Stomach (tissue), 4 donors: ENCODE measurements around the gene MYO1E.

Experiments used
- EP300 ChIP-seq: sonication (generic); formaldehyde crosslinking; IDR thresholded peaks from one replicate; pipeline ENCODE4 v1.6.1; 2017; ENCODE audit warnings: antibody characterized with exemption
- POLR2A ChIP-seq, 4 donors: fragments of 450-650 bp; IDR thresholded peaks; one replicate each; pipeline ENCODE4 v1.6.1; 2016; ENCODE audit warnings: antibody characterized with exemption in 4 of 4, control low read depth in 2 of 4, mild to moderate bottlenecking in 1 of 4, moderate library complexity in 1 of 4
- POLR2AphosphoS5 ChIP-seq, 3 donors: sonication (generic); formaldehyde crosslinking; IDR thresholded peaks; one replicate each; pipeline ENCODE4 v1.6.1; 2016; ENCODE audit warnings: antibody characterized with exemption in 3 of 3
- TF ChIP-seq, protein P1 (sequence below), 7 experiments: fragments of 450-650 bp in 4 of 7; fragments of 200-600 bp in 3 of 7; sonication (generic) in 3 of 7; IDR thresholded peaks; one replicate each; pipeline ENCODE4 v1.5.1; 2016 to 2019; ENCODE audit warnings: antibody characterized with exemption in 7 of 7, control low read depth in 2 of 7, mild to moderate bottlenecking in 1 of 7

DNA sequence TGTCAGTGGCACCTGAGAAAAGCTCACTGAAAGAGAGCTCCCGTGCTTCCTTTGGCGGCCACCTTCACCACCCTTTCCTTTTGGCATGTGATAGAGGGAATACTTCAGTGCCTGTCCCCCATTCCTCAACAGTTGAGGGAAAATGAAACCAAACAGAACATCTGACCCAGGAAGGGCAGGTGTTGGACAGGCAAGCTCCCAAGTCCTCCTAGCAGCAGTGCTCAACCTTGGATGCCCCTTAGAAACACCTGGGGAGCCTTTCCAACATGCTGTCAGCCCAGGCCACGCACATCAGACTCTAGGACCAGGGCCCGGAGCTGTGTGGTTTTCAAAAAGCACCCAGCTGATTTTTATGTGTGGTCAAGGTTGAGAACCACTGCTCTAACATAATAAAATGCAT lies 143.7 kb downstream of the MYO1E start:
- TF ChIP-seq, protein P1, sequence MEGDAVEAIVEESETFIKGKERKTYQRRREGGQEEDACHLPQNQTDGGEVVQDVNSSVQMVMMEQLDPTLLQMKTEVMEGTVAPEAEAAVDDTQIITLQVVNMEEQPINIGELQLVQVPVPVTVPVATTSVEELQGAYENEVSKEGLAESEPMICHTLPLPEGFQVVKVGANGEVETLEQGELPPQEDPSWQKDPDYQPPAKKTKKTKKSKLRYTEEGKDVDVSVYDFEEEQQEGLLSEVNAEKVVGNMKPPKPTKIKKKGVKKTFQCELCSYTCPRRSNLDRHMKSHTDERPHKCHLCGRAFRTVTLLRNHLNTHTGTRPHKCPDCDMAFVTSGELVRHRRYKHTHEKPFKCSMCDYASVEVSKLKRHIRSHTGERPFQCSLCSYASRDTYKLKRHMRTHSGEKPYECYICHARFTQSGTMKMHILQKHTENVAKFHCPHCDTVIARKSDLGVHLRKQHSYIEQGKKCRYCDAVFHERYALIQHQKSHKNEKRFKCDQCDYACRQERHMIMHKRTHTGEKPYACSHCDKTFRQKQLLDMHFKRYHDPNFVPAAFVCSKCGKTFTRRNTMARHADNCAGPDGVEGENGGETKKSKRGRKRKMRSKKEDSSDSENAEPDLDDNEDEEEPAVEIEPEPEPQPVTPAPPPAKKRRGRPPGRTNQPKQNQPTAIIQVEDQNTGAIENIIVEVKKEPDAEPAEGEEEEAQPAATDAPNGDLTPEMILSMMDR (IDR thresholded peaks at IDR 0.05), result no peak
- no peak for TF ChIP-seq POLR2A (IDR thresholded peaks at IDR 0.05)
- TF ChIP-seq POLR2AphosphoS5 (IDR thresholded peaks at IDR 0.05), result no peak
- TF ChIP-seq EP300, result no peak
